Activated CD4-positive, CD25-positive, alpha-beta regulatory T cell treated with anti-CD3 and anti-CD28 coated beads, Interleukin-2, amount 50 U/mL, for 16 hours (primary cell): ENCODE results near the gene LLCFC1.
"Not testable (repeated sequence)": the region's sequence is repeated elsewhere in the genome, so short reads cannot be mapped to it uniquely, and the experiment has no call there.

Experiments
- DNase-seq: peaks from one replicate; pipeline ENCODE4 v3.0.0-alpha.2; 2020; ENCODE audit warnings: low read depth, low spot score

The LLCFC1 gene

GRCh38 chr7:142942746-142943145, 3.5 kb downstream of the LLCFC1 start:
- no peak for DNase-seq

- no peak for DNase-seq
Observed at GRCh38 chr7:142943706-142944268, 4.5 kb downstream of the LLCFC1 start.

- DNase-seq = no peak
Observed at GRCh38 chr7:142945001-142945400, 5.7 kb downstream of the LLCFC1 start.

GRCh38 chr7:142948603-142949002, 9.3 kb downstream of the LLCFC1 start:
- DNase-seq = no peak

GRCh38 chr7:142950235-142950634, 11.0 kb downstream of the LLCFC1 start:
- no peak for DNase-seq

GRCh38 chr7:142954680-142955268, 15.5 kb downstream of the LLCFC1 start:
- DNase-seq = no peak

GRCh38 chr7:142956951-142957623, 17.8 kb downstream of the LLCFC1 start:
- DNase-seq = no peak

- DNase-seq = no peak
Observed at GRCh38 chr7:142957723-142958122, 18.4 kb downstream of the LLCFC1 start.

- DNase-seq = no peak
Observed at GRCh38 chr7:142959202-142959601, 19.9 kb downstream of the LLCFC1 start.

- no peak for DNase-seq
Observed at GRCh38 chr7:142960955-142961512, 21.8 kb downstream of the LLCFC1 start.

GRCh38 chr7:142961595-142961972, 22.3 kb downstream of the LLCFC1 start:
- DNase-seq = no peak

GRCh38 chr7:142961973-142962926, 23.0 kb downstream of the LLCFC1 start, which contains the start of gene KEL:
Gene KEL (minus strand): TSS chr7:142962363. CDS start chr7:142962206, 157 bp downstream.
- no peak for DNase-seq

- no peak for DNase-seq
Observed at GRCh38 chr7:142962991-142963390, 23.7 kb downstream of the LLCFC1 start.

- no peak for DNase-seq
Observed at GRCh38 chr7:142963993-142964392, 24.7 kb downstream of the LLCFC1 start.

GRCh38 chr7:142964502-142965246, 25.4 kb downstream of the LLCFC1 start:
- no peak for DNase-seq

- DNase-seq = no peak
Observed at GRCh38 chr7:142968229-142968628, 28.9 kb downstream of the LLCFC1 start.

- DNase-seq = no peak
Observed at GRCh38 chr7:142969183-142969582, 29.9 kb downstream of the LLCFC1 start.

- no peak for DNase-seq
Observed at GRCh38 chr7:142974626-142975025, 35.3 kb downstream of the LLCFC1 start.

GRCh38 chr7:142978402-142978801, 39.1 kb downstream of the LLCFC1 start:
- not testable (repeated sequence) for DNase-seq

- DNase-seq = no peak
Observed at GRCh38 chr7:142983825-142984224, 44.5 kb downstream of the LLCFC1 start.

GRCh38 chr7:142984297-142984696, 45.0 kb downstream of the LLCFC1 start:
- no peak for DNase-seq
